Lower lobe of right lung (tissue), 2 donors: ENCODE data around the gene PVR. TPM values are rescaled to one million over a fixed set of nuclear protein-coding genes. Genes with fewer than 3 reads are reported as not detected.

ENCODE experiments used
- ATAC-seq, 2 donors: fragments of 200-7000 bp; cut with Tn5 transposase; one replicate each; pipeline ENCODE4 v1.9.1; 2020 to 2022; ENCODE audit warnings: mild to moderate bottlenecking in 2 of 2, moderate library complexity in 2 of 2
- DNase-seq: peaks from one replicate; pipeline ENCODE4 v3.0.0-alpha.2; 2020
- H3K27ac ChIP-seq: fragments of 200-600 bp; one replicate; pipeline ENCODE4 v1.8.0; 2022
- H3K27me3 ChIP-seq: fragments of 200-600 bp; one replicate; pipeline ENCODE4 v1.8.0; 2022; ENCODE audit warnings: low read depth
- H3K36me3 ChIP-seq: fragments of 200-600 bp; one replicate; pipeline ENCODE4 v1.8.0; 2022; ENCODE audit warnings: mild to moderate bottlenecking
- H3K4me1 ChIP-seq: fragments of 200-600 bp; one replicate; pipeline ENCODE4 v1.8.0; 2022
- H3K4me3 ChIP-seq: fragments of 200-600 bp; one replicate; pipeline ENCODE4 v1.8.0; 2022; ENCODE audit warnings: mild to moderate bottlenecking
- H3K9me3 ChIP-seq: fragments of 200-600 bp; one replicate; pipeline ENCODE4 v1.8.0; 2022
- CTCF ChIP-seq: fragments of 200-600 bp; IDR thresholded peaks from one replicate; pipeline ENCODE4 v1.8.0; 2022; ENCODE audit warnings: antibody characterized with exemption, mild to moderate bottlenecking
- intact Hi-C: fragments of 100-400 bp; cut with DNase I; formaldehyde crosslinking; loops from one replicate; pipeline ENCODE4 v1.11.0; 2022
- total RNA-seq: library from RNA; stranded (reverse); fragmentation: NEBNext Ultra II Directional; extraction: Animal tissue kit (Norgen Biotek cat#: 25700); gene quantifications from one replicate; pipeline ENCODE4 v1.2.1, GENCODE V29; 2021
- donor health status: DM: no; HTN: yes; CAD: no; lungs with severe emphysema.

The PVR gene
- total RNA-seq, 1 donor from 2014 or later: 35.0 TPM

GRCh38 chr19:44698492-44699201, 54.9 kb downstream of the PVR start, which contains the start of gene CEACAM16:
CEACAM16 (plus strand) TSS chr19:44699151; CDS start chr19:44701457, 2,306 bp downstream.
- Histone ChIP-seq H3K27me3 (peaks cover 5% of the 10 kb centered on the region), H3K4me1 (peaks cover 25% of the 10 kb centered on the region), H3K36me3 (no peaks in the 10 kb centered on the region), H3K27ac (no peak within 1 kb of the TSS), H3K4me3 (no peak within 1 kb of the TSS), H3K9me3 (no peaks in the 10 kb centered on the region)
- intact Hi-C loops: no loop called here
- no peak for DNase-seq
- TF ChIP-seq CTCF: no peak
- ATAC-seq: no peak

GRCh38 chr19:44700547-44700946, 56.8 kb downstream of the PVR start:
- no peak overlapping the region for H3K27ac ChIP-seq
- H3K4me1 ChIP-seq: peaks cover 13% of the 10 kb centered on the region
- no peaks in the 10 kb centered on the region for H3K9me3 ChIP-seq
- no peak for TF ChIP-seq CTCF
- no peak overlapping the region for H3K4me3 ChIP-seq
- no peak for ATAC-seq
- intact Hi-C loops: no loop called here
- no peaks in the 10 kb centered on the region for H3K36me3 ChIP-seq
- no peak for DNase-seq
- peaks cover 5% of the 10 kb centered on the region for H3K27me3 ChIP-seq

- Histone ChIP-seq H3K27ac (no peak overlapping the region), H3K4me1 (peaks cover 9% of the 10 kb centered on the region), H3K27me3 (peaks cover 5% of the 10 kb centered on the region), H3K9me3 (no peaks in the 10 kb centered on the region), H3K4me3 (no peak overlapping the region), H3K36me3 (no peaks in the 10 kb centered on the region)
- DNase-seq (no peak), ATAC-seq (no peak)
- no peak for TF ChIP-seq CTCF
- intact Hi-C loops: no loop called here
These were observed 57.5 kb downstream of the PVR start for GRCh38 chr19:44701228-44701627.

- Histone ChIP-seq H3K27me3 (peaks cover 5% of the 10 kb centered on the region), H3K36me3 (no peaks in the 10 kb centered on the region), H3K27ac (no peak overlapping the region), H3K4me1 (no peaks in the 10 kb centered on the region), H3K9me3 (no peaks in the 10 kb centered on the region), H3K4me3 (no peak overlapping the region)
- intact Hi-C loops: no loop called here
- no peak for TF ChIP-seq CTCF
- ATAC-seq: no peak
- no peak for DNase-seq
These were observed 59.0 kb downstream of the PVR start for GRCh38 chr19:44702551-44703176.

GRCh38 chr19:44703336-44704078, 59.8 kb downstream of the PVR start:
- no peak for DNase-seq
- H3K4me3 ChIP-seq: no peak overlapping the region

More at GRCh38 chr19:44703336-44704078, 59.8 kb downstream of the PVR start:
- Histone ChIP-seq H3K27ac (no peak overlapping the region), H3K4me1 (no peaks in the 10 kb centered on the region), H3K9me3 (no peaks in the 10 kb centered on the region), H3K36me3 (no peaks in the 10 kb centered on the region), H3K27me3 (peaks cover 5% of the 10 kb centered on the region)
- intact Hi-C loops: no loop called here
- no peak for TF ChIP-seq CTCF
- ATAC-seq: no peak
